ENCODE measurements around the gene GPD1.

The GPD1 gene

GRCh38 chr12:50061171-50061570, 42.6 kb upstream of the GPD1 start:
- Histone ChIP-seq H3K9me3 (ENCODE audit: control insufficient read depth, low read length) (no peaks in the 10 kb centered on the region), H3K36me3 (ENCODE audit: control insufficient read depth, insufficient read depth, low read length) (no peaks in the 10 kb centered on the region), H3K4me2 (ENCODE audit: low read length) (no peak overlapping the region), H2AFZ (no peak overlapping the region), H3K9ac (no peak overlapping the region), H3K4me3 (ENCODE audit: low read depth, low read length) (no peak overlapping the region), H3K27me3 (ENCODE audit: control insufficient read depth, insufficient read depth, low read length) (no peaks in the 10 kb centered on the region), H3K79me2 (no peaks in the 10 kb centered on the region), H3K4me1 (peaks cover 8% of the 10 kb centered on the region), H3K27ac (no peak overlapping the region)
- no peak for TF ChIP-seq CTCF (IDR thresholded peaks at IDR 0.05)

GRCh38 chr12:50061946-50062686, 41.7 kb upstream of the GPD1 start:
- TF ChIP-seq CTCF (IDR thresholded peaks at IDR 0.05) = no peak
- peaks cover 4% of the 10 kb centered on the region for H3K4me1 ChIP-seq
- no peaks in the 10 kb centered on the region for H3K79me2 ChIP-seq
- H3K4me2 ChIP-seq (ENCODE audit: low read length) = no peak overlapping the region
- no peaks in the 10 kb centered on the region for H3K36me3 ChIP-seq (ENCODE audit: control insufficient read depth, insufficient read depth, low read length)
- H2AFZ ChIP-seq = no peak overlapping the region
- H3K4me3 ChIP-seq (ENCODE audit: low read depth, low read length) = no peak overlapping the region
- no peak overlapping the region for H3K27ac ChIP-seq
- H3K27me3 ChIP-seq (ENCODE audit: control insufficient read depth, insufficient read depth, low read length) = no peaks in the 10 kb centered on the region
- no peaks in the 10 kb centered on the region for H3K9me3 ChIP-seq (ENCODE audit: control insufficient read depth, low read length)
- no peak overlapping the region for H3K9ac ChIP-seq

- no peaks in the 10 kb centered on the region for H3K27me3 ChIP-seq (ENCODE audit: control insufficient read depth, insufficient read depth, low read length)
- H3K4me3 ChIP-seq (ENCODE audit: low read depth, low read length) = no peak overlapping the region
- no peaks in the 10 kb centered on the region for H3K9me3 ChIP-seq (ENCODE audit: control insufficient read depth, low read length)
- H2AFZ ChIP-seq = no peak overlapping the region
- peaks cover 3% of the 10 kb centered on the region for H3K4me1 ChIP-seq
- H3K27ac ChIP-seq = no peak overlapping the region
- H3K4me2 ChIP-seq (ENCODE audit: low read length) = no peak overlapping the region
- TF ChIP-seq CTCF (IDR thresholded peaks at IDR 0.05) = no peak
- H3K9ac ChIP-seq = no peak overlapping the region
- no peaks in the 10 kb centered on the region for H3K36me3 ChIP-seq (ENCODE audit: control insufficient read depth, insufficient read depth, low read length)
- no peaks in the 10 kb centered on the region for H3K79me2 ChIP-seq
These were observed 40.9 kb upstream of the GPD1 start for GRCh38 chr12:50062728-50063460.

- Histone ChIP-seq H3K4me2 (ENCODE audit: low read length) (no peak overlapping the region), H3K79me2 (no peaks in the 10 kb centered on the region), H3K4me1 (no peaks in the 10 kb centered on the region), H3K27me3 (ENCODE audit: control insufficient read depth, insufficient read depth, low read length) (no peaks in the 10 kb centered on the region), H2AFZ (no peak overlapping the region), H3K27ac (no peak overlapping the region), H3K9me3 (ENCODE audit: control insufficient read depth, low read length) (no peaks in the 10 kb centered on the region), H3K9ac (no peak overlapping the region), H3K36me3 (ENCODE audit: control insufficient read depth, insufficient read depth, low read length) (no peaks in the 10 kb centered on the region), H3K4me3 (ENCODE audit: low read depth, low read length) (no peak overlapping the region)
- no peak for TF ChIP-seq CTCF (IDR thresholded peaks at IDR 0.05)
These were observed 38.0 kb upstream of the GPD1 start for GRCh38 chr12:50065726-50066310.

Measured in parathyroid adenoma (tissue), 2 donors.